Panc1 (cell line): Measurements from ENCODE around the gene SCYGR5. TPM values are rescaled to one million over a fixed set of nuclear protein-coding genes. Genes with fewer than 3 reads are reported as not detected.

Source experiments
- ATAC-seq: fragments of 200-7000 bp; cut with Tn5 transposase; 2 replicates; pipeline ENCODE4 v1.9.1; 2020; ENCODE audit warnings: mild to moderate bottlenecking, moderate library complexity
- BruUV-seq: library from RNA; stranded (reverse); fragments of 400-500 nt; replicated peaks from 2 replicates; lab custom pipeline; 2021; lab: Mats Ljungman, UMichigan
- CTCF ChIA-PET: fragments of 300-600 bp; sonication (Branson Sonifier 250); formaldehyde crosslinking; loops from one replicate; lab custom pipeline; 2022; ENCODE audit warnings: antibody characterized with exemption; lab: Charles Lee
- POLR2A ChIA-PET: fragments of 300-600 bp; sonication (Branson Sonifier 250); formaldehyde crosslinking; loops from one replicate; lab custom pipeline; 2022; ENCODE audit warnings: antibody characterized with exemption; lab: Charles Lee
- DNase-seq: peaks from one replicate; pipeline ENCODE4 v3.0.0-alpha.2; 2010; ENCODE audit warnings: low read depth, low spot score
- H3K27ac ChIP-seq: 2 replicates; pipeline ENCODE4 v1.5.1; 2011; ENCODE audit warnings: mild to moderate bottlenecking, low read length, inconsistent platforms
- H3K27me3 ChIP-seq: fragments of 200-500 bp; sonication (Bioruptor generic); 2 replicates; pipeline ENCODE4 v1.6.0; 2014; ENCODE audit warnings: low read length, inconsistent platforms; ENCODE audit not compliant: control insufficient read depth, insufficient read depth
- H3K36me3 ChIP-seq: fragments of 200-500 bp; sonication (Bioruptor generic); 2 replicates; pipeline ENCODE4 v1.5.1; 2014; ENCODE audit warnings: inconsistent platforms, mild to moderate bottlenecking, low read length, moderate library complexity; ENCODE audit not compliant: control insufficient read depth, insufficient read depth
- H3K4me1 ChIP-seq: 2 replicates; pipeline ENCODE4 v1.5.1; 2011; ENCODE audit warnings: inconsistent platforms, mild to moderate bottlenecking, low read length, moderate library complexity; ENCODE audit not compliant: control insufficient read depth, insufficient read depth
- H3K4me3 ChIP-seq, 2 experiments: 2 replicates each; pipeline ENCODE4 v1.5.1; 2011 to 2012; ENCODE audit warnings: low read depth in 2 of 2, low read length in 2 of 2, mild to moderate bottlenecking in 2 of 2, inconsistent platforms in 1 of 2, moderate library complexity in 1 of 2
- H3K9me3 ChIP-seq: fragments of 200-500 bp; sonication (Bioruptor generic); 2 replicates; pipeline ENCODE4 v1.5.1; 2014; ENCODE audit warnings: low read depth, mild to moderate bottlenecking, inconsistent platforms, low read length, moderate library complexity; ENCODE audit not compliant: control insufficient read depth, insufficient read depth
- POLR2AphosphoS5 ChIP-seq: IDR thresholded peaks from 2 replicates; pipeline ENCODE4 v1.6.1; 2012; ENCODE audit warnings: mild to moderate bottlenecking, low read depth, low read length, moderate library complexity
- SIN3A ChIP-seq: IDR thresholded peaks from 2 replicates; pipeline ENCODE4 v1.6.1; 2012; ENCODE audit warnings: low read depth, mild to moderate bottlenecking, low read length, moderate library complexity, borderline replicate concordance; ENCODE audit not compliant: insufficient read depth
- TCF7L2 ChIP-seq: IDR thresholded peaks from 2 replicates; pipeline ENCODE4 v1.6.1; 2011; ENCODE audit warnings: mild to moderate bottlenecking, low read depth, low read length, inconsistent platforms
- in situ Hi-C: cut with HindIII; loops from 2 replicates; pipeline ENCODE4 v1.10.0; 2016; ENCODE audit warnings: low sequenced_read_pairs, low pct_unique_long_range_greater_than_20kb
- intact Hi-C: fragments of 100-400 bp; cut with micrococcal nuclease; formaldehyde crosslinking; loops from one replicate; pipeline ENCODE4 v1.10.0; 2022; ENCODE audit not compliant: unreplicated experiment
- total RNA-seq: library from RNA; stranded (reverse); gene quantifications from one replicate; pipeline ENCODE4 v1.2.1, GENCODE V29; 2021; ENCODE audit not compliant: unreplicated experiment
- TF ChIP-seq, protein P1 (sequence below), 2 experiments: IDR thresholded peaks; 2 replicates each; pipeline ENCODE4 v1.6.1; 2011 to 2012; ENCODE audit warnings: low read depth in 2 of 2, control low read depth in 1 of 2, low read length in 1 of 2, mild to moderate bottlenecking in 1 of 2, moderate library complexity in 1 of 2; ENCODE audit not compliant: insufficient read depth in 1 of 2
- TF ChIP-seq, protein P2 (sequence below): fragments of 450-650 bp; IDR thresholded peaks from 2 replicates; pipeline ENCODE4 v1.5.1; 2017; ENCODE audit warnings: mild to moderate bottlenecking

The SCYGR5 gene
- total RNA-seq, 1 experiment from 2014 or later = not detected

DNA sequence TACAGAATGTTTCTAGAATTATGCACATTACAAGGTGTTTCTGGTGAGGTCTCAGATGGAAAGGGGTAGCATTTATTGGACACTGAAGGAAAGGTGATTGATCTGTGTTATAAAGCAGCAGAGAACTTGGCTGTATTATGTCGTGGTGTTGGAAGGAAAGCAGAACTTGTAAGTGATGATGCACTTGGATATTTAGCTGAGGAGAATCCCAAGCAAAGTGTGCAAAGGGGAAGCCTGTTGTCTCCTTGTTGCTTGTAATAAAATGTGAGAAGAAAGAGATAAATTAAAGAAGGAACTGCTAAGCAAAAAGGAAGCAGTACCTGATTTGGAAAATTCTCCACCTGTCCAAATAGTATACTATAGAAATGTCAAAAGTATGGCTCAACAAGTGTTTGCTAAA is 12.2 kb upstream of the SCYGR5 start:
- TF ChIP-seq, protein P1, sequence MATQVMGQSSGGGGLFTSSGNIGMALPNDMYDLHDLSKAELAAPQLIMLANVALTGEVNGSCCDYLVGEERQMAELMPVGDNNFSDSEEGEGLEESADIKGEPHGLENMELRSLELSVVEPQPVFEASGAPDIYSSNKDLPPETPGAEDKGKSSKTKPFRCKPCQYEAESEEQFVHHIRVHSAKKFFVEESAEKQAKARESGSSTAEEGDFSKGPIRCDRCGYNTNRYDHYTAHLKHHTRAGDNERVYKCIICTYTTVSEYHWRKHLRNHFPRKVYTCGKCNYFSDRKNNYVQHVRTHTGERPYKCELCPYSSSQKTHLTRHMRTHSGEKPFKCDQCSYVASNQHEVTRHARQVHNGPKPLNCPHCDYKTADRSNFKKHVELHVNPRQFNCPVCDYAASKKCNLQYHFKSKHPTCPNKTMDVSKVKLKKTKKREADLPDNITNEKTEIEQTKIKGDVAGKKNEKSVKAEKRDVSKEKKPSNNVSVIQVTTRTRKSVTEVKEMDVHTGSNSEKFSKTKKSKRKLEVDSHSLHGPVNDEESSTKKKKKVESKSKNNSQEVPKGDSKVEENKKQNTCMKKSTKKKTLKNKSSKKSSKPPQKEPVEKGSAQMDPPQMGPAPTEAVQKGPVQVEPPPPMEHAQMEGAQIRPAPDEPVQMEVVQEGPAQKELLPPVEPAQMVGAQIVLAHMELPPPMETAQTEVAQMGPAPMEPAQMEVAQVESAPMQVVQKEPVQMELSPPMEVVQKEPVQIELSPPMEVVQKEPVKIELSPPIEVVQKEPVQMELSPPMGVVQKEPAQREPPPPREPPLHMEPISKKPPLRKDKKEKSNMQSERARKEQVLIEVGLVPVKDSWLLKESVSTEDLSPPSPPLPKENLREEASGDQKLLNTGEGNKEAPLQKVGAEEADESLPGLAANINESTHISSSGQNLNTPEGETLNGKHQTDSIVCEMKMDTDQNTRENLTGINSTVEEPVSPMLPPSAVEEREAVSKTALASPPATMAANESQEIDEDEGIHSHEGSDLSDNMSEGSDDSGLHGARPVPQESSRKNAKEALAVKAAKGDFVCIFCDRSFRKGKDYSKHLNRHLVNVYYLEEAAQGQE (IDR thresholded peaks at IDR 0.05; ENCODE audit: insufficient read depth in 1 of 2, low read depth in 2 of 2, low read length in 1 of 2) = no peak
- TF ChIP-seq SIN3A = no peak
- TF ChIP-seq POLR2AphosphoS5 = no peak
- TF ChIP-seq, protein P2, sequence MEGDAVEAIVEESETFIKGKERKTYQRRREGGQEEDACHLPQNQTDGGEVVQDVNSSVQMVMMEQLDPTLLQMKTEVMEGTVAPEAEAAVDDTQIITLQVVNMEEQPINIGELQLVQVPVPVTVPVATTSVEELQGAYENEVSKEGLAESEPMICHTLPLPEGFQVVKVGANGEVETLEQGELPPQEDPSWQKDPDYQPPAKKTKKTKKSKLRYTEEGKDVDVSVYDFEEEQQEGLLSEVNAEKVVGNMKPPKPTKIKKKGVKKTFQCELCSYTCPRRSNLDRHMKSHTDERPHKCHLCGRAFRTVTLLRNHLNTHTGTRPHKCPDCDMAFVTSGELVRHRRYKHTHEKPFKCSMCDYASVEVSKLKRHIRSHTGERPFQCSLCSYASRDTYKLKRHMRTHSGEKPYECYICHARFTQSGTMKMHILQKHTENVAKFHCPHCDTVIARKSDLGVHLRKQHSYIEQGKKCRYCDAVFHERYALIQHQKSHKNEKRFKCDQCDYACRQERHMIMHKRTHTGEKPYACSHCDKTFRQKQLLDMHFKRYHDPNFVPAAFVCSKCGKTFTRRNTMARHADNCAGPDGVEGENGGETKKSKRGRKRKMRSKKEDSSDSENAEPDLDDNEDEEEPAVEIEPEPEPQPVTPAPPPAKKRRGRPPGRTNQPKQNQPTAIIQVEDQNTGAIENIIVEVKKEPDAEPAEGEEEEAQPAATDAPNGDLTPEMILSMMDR = no peak
- no peak for TF ChIP-seq TCF7L2
- no peaks in the 10 kb centered on the region for H3K27me3 ChIP-seq
- in situ Hi-C loops (no loop called here), intact Hi-C loops (loop anchor here (10.0 kb wide), 1 partner anchor 250 kb away; no protein-coding TSS in a partner anchor)
- ATAC-seq (no peak), DNase-seq (no peak)
- CTCF ChIA-PET = no interaction called here
- no TSS peak for BruUV-seq
- H3K4me1 ChIP-seq = no peaks in the 10 kb centered on the region
- POLR2A ChIA-PET = no interaction called here
- H3K36me3 ChIP-seq = no peaks in the 10 kb centered on the region
- H3K27ac ChIP-seq = no peak overlapping the region
- H3K9me3 ChIP-seq = no peaks in the 10 kb centered on the region
- no peak overlapping the region for H3K4me3 ChIP-seq

DNA sequence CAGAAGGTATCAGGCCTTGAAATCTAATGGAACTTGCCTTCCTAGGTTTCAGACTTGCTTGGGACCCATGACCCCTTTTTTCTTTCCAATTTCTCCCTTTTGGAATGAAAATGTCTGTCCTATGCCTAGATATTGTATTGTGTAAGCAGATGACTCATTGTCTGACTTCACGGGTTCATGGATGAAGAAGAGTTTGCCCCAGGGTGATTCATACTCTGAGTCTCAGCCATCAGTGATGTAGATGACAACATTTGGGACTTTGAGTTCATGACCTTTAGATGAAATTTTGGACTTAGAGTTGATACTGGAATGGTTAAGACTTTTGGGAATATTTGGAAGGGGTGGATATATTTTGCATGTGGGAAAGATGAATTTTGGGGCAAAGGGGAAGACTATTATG is 11.2 kb upstream of the SCYGR5 start:
- no peak for TF ChIP-seq SIN3A
- TF ChIP-seq, protein P2 = no peak
- TF ChIP-seq POLR2AphosphoS5 = no peak
- TF ChIP-seq TCF7L2 = no peak
- TF ChIP-seq, protein P1 (IDR thresholded peaks at IDR 0.05; ENCODE audit: insufficient read depth in 1 of 2, low read depth in 2 of 2, low read length in 1 of 2) = no peak
- no TSS peak for BruUV-seq
- no peaks in the 10 kb centered on the region for H3K27me3 ChIP-seq
- H3K9me3 ChIP-seq = no peaks in the 10 kb centered on the region
- H3K4me1 ChIP-seq = no peaks in the 10 kb centered on the region
- H3K4me3 ChIP-seq = no peak overlapping the region
- in situ Hi-C loops (no loop called here), intact Hi-C loops (loop anchor here (10.0 kb wide), 1 partner anchor 251 kb away; no protein-coding TSS in a partner anchor)
- CTCF ChIA-PET = no interaction called here
- DNase-seq (peak; percentile 32), ATAC-seq (no peak)
- no peaks in the 10 kb centered on the region for H3K36me3 ChIP-seq
- no peak overlapping the region for H3K27ac ChIP-seq
- POLR2A ChIA-PET = no interaction called here
